Upper lobe of right lung (tissue), 1 donor: Measurements from ENCODE around the gene CELSR1. TPM values are rescaled to one million over a fixed set of nuclear protein-coding genes. Genes with fewer than 3 reads are reported as not detected.

ENCODE experiments used
- ATAC-seq: fragments of 200-7000 bp; cut with Tn5 transposase; one replicate; pipeline ENCODE4 v1.9.1; 2020; ENCODE audit warnings: mild to moderate bottlenecking, moderate library complexity
- DNase-seq: peaks from one replicate; pipeline ENCODE4 v3.0.0-alpha.2; 2020
- H3K27ac ChIP-seq: fragments of 200-600 bp; one replicate; pipeline ENCODE4 v1.8.0; 2022
- H3K27me3 ChIP-seq: fragments of 200-600 bp; one replicate; pipeline ENCODE4 v1.8.0; 2022; ENCODE audit warnings: mild to moderate bottlenecking
- H3K36me3 ChIP-seq: fragments of 200-600 bp; one replicate; pipeline ENCODE4 v1.8.0; 2022
- H3K4me1 ChIP-seq: fragments of 200-600 bp; one replicate; pipeline ENCODE4 v1.8.0; 2022
- H3K4me3 ChIP-seq: fragments of 200-600 bp; one replicate; pipeline ENCODE4 v1.8.0; 2022; ENCODE audit warnings: mild to moderate bottlenecking
- H3K9me3 ChIP-seq: fragments of 200-600 bp; one replicate; pipeline ENCODE4 v1.8.0; 2022
- CTCF ChIP-seq: fragments of 200-600 bp; IDR thresholded peaks from one replicate; pipeline ENCODE4 v1.8.0; 2022; ENCODE audit warnings: antibody characterized with exemption
- intact Hi-C: fragments of 100-400 bp; cut with DNase I; formaldehyde crosslinking; loops from one replicate; pipeline ENCODE4 v1.11.0; 2022
- total RNA-seq: library from RNA; stranded (reverse); fragmentation: NEBNext Ultra II Directional; extraction: Animal tissue kit (Norgen Biotek cat#: 25700); gene quantifications from one replicate; pipeline ENCODE4 v1.2.1, GENCODE V29; 2021
- donor health status: DM: no; HTN: yes; CAD: no; lungs with severe emphysema.

The CELSR1 gene
- total RNA-seq, 1 donor from 2014 or later: 53.5 TPM

- DNase-seq (peak; percentile 83), ATAC-seq (peak; percentile 6)
- Histone ChIP-seq H3K27me3 (peaks cover 19% of the 10 kb centered on the region), H3K9me3 (no peaks in the 10 kb centered on the region), H3K36me3 (no peaks in the 10 kb centered on the region), H3K4me3 (peak overlapping the region; percentile 59), H3K4me1 (peaks cover 21% of the 10 kb centered on the region), H3K27ac (peak overlapping the region; percentile 70)
- TF ChIP-seq CTCF: no peak
- intact Hi-C loops: loop anchor here (10.0 kb wide), 1 partner anchor 414 kb away; no protein-coding TSS in a partner anchor
Observed at GRCh38 chr22:46538814-46539160, 1.4 kb upstream of the CELSR1 start.

DNA sequence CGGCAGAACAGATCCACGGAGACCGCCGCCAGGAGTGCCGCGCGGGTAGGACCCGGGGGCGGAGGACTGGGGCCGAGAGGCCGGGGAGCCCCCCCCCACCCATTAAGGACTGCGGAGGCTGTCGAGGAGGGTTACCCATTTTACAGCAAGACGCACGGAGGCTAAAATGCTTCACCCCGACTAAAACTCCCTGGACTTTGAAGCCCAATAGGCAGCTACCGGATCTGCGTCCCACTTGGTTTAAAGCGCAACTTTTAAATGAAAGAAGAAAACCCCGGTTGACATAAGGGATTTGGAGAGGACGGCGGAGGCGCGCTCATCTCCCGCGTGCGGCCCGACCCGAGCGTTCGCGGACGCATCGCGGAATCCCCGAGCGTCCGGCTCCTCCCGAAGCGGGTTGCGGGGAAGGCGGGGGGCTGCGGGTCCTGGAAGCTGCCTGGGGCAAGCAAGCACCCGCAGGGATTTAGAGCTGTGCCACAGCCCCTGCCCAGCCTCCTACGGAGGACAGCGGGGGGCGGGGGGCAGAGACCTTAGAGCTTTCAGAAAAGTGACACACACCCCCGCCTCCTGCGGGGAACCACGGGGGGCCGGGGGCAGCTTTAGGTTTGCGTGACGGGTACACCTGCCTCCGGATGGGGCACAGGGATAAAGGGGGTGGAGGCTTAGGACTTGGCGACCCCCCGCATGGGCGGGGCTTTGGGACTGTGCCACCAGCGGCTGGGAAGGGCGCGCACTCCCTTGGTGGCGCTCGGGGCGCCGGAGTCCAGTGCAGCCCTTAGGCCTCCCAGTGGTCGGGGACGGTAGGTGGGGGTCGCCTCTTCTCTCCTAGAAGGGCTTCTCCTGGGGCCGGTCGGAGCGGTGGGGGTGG is 760 bp upstream of the CELSR1 start:
- ATAC-seq (peak; percentile 38), DNase-seq (peak; percentile 83)
- Histone ChIP-seq H3K9me3 (no peaks in the 10 kb centered on the region), H3K27ac (peak overlapping the region; percentile 70), H3K27me3 (peaks cover 19% of the 10 kb centered on the region), H3K4me3 (peak overlapping the region; percentile 59), H3K36me3 (no peaks in the 10 kb centered on the region), H3K4me1 (peaks cover 21% of the 10 kb centered on the region)
- peak; percentile 22 for TF ChIP-seq CTCF
- intact Hi-C loops: loop anchor here (10.0 kb wide), 1 partner anchor 413 kb away; no protein-coding TSS in a partner anchor

DNA sequence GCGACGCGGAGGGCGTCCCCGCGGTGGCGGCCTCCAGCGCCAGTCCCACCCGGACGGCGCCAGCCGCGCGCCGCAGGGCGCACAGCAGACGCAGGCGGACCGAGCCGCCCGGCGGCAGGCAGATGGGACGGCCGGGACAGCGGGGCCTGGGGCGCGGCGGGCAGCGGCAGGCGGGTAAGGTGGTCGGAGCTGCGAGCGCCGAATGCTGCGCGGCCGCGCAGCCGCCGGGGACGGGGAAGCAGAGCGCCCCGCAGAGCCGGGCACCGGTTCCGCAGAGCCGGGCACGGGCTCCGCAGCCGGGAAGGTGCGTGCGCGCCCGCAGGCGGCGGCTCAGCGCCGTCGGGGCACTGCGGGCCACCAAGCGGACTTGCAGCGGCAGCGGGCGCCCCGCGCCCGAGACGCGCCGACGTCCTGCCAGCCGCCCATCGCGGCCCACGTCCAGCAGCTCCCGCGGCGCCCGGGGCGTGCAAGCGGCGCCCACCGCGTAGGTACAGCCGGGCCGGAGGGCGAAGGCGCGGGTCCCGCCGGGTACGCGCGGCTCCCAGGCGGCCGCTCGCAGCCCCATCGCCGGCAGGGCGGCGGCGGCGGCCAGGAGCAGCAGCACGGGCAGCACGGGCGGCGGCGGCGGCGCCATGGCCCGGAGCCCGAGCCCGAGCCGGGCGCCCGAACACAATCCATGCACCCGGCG is 739 bp downstream of the CELSR1 start:
- H3K4me3 ChIP-seq: peak overlapping the region; percentile 39
- peaks cover 21% of the 10 kb centered on the region for H3K4me1 ChIP-seq
- H3K27ac ChIP-seq: no peak overlapping the region
- ATAC-seq: no peak
- TF ChIP-seq CTCF: no peak
- H3K27me3 ChIP-seq: peaks cover 19% of the 10 kb centered on the region
- intact Hi-C loops: loop anchor here (10.0 kb wide), 1 partner anchor 412 kb away; no protein-coding TSS in a partner anchor
- no peaks in the 10 kb centered on the region for H3K9me3 ChIP-seq
- no peak for DNase-seq
- no peaks in the 10 kb centered on the region for H3K36me3 ChIP-seq

- intact Hi-C loops: loop anchor here (10.0 kb wide), 1 partner anchor 411 kb away; no protein-coding TSS in a partner anchor
- peaks cover 18% of the 10 kb centered on the region for H3K4me1 ChIP-seq
- H3K27ac ChIP-seq: no peak overlapping the region
- peaks cover 19% of the 10 kb centered on the region for H3K27me3 ChIP-seq
- no peaks in the 10 kb centered on the region for H3K36me3 ChIP-seq
- no peak for ATAC-seq
- peak overlapping the region; percentile 5 for H3K4me3 ChIP-seq
- H3K9me3 ChIP-seq: no peaks in the 10 kb centered on the region
- TF ChIP-seq CTCF: no peak
- DNase-seq: no peak
Observed at GRCh38 chr22:46535876-46536536, 1.4 kb downstream of the CELSR1 start.

- intact Hi-C loops: loop anchor here (10.0 kb wide), 1 partner anchor 410 kb away; no protein-coding TSS in a partner anchor
- ATAC-seq: no peak
- DNase-seq: no peak
- H3K4me1 ChIP-seq: peaks cover 13% of the 10 kb centered on the region
- no peak overlapping the region for H3K27ac ChIP-seq
- H3K27me3 ChIP-seq: peaks cover 19% of the 10 kb centered on the region
- H3K4me3 ChIP-seq: no peak overlapping the region
- no peaks in the 10 kb centered on the region for H3K36me3 ChIP-seq
- no peaks in the 10 kb centered on the region for H3K9me3 ChIP-seq
- no peak for TF ChIP-seq CTCF
Observed at GRCh38 chr22:46534901-46535630, 2.4 kb downstream of the CELSR1 start.
